ENCODE measurements around the gene C13orf42.

The C13orf42 gene

DNA sequence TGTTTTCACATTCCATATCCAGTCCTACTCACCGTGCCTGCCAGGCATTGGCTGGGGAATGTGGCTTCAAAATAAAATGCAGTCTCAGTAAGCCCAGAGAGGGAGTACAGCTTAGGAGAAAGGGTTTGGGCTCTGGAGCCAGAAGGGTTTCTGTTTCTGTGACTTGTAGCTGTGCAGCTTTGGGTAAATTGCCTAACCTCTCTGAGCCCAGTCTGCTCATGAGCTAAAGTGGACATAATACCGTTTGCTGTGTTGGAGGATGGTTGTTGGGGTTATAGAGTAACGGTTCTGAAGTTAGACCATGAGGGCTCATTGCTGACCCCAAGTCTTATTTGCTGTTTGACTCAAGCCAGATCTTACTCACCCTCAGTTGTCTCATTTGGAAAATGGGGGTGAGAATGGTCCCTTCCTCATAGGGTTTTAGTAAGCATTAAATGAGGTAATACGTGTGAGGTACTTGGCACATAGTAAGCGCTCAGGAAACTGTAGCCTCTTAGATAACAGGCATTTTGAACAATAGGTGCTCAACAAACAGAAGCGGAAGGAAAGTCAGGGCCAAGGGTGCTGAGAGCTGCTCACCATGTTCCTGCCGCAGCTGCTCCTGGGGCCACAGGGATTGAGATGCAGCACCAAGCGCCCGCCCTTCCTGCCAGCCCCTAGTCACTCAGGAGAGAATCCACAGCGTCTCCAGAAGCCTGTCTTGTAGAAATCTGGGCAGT is 45.5 kb downstream of the C13orf42 start:
- no peak for DNase-seq (ENCODE audit: low spot score)

DNA sequence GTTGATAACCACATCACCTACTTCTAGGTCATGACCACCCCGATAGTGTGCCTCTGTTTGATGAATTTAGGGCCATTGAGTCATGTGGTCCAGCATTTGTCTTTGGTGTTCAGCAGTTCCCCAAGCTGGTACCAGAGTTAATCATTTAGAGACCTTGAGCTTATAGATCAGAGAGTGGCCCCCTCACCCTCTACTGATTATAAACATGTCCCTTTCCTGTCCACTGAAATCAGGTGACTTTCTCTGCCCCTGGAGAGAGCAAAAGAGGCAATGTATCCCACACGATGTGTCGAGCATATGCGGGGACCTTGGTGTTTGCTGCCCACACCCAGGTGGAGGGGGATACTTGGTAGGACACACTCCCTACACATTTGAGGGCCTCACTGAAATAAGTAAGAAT is 46.3 kb downstream of the C13orf42 start:
- DNase-seq (ENCODE audit: low spot score) = no peak

DNA sequence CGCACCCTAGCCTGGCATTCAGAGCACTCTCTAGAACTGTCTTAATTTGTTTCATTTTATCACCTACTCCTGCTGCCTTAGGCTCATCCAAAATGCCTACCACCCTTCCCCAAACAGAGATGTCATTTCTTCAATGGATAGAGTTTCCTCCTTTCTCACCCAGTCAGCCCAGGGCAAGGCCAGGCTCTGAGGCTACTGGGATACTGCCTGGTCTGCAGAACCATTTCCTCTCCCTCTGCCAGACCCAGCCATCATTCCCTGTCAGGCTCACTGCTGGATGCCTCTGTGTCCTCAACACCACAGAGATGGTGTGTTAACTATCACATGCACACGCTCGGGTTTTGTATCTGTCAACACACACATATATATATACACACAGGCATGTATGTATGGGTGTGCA is 47.2 kb downstream of the C13orf42 start:
- no peak for DNase-seq (ENCODE audit: low spot score)

DNA sequence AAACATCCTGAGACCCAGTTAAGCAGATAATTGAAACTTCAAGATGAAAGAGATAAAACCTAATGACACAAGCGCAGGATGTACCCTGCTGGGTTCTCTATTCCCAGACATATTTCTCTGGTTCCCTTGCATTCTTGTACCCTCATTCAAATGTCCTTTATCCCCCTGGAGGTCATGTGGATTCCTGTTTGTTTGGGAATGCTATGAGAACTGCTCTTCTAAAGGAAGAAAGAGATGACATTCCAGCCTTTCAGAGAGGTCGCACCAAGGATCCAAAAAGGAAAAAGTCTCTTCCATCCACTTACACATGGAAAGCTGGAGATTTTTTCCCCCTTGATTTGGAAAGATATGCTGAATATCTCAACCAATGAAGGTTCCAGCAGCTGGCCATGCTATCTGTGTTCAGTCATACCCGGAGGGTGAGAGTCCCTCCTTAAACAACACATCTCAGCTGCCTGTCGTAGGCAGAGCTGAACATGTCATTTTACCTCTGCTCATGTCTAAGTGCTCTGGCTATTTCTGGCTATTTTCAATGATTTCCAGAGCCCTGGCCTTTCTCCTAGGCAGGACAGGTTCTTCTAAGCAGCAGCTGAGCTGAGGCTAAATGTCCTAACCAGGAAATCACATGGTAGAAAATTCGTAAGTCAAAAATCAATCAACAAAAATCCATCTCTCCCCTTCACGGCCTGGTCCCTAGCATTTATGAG is 52.5 kb downstream of the C13orf42 start:
- no peak for DNase-seq (ENCODE audit: low spot score)

DNA sequence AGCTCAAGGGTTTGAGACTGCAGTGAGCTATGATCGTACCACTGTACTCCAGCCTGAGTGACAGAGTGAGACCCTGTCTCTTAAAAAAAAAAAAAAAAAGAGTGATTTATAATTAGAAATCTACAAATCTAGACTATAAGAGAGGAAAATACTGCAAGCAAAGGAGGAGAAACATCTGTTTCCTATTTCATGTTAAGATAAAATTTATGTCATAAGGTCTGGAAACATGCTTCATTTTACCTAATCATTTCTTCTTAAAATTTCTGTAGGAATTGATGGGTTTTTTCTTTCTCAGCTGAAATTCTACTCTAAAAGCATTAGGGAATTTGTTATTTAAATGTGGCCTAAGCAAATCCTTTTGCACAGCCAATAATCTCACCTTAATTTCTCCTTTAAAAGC is 53.2 kb downstream of the C13orf42 start:
- DNase-seq (ENCODE audit: low spot score) = no peak

DNA sequence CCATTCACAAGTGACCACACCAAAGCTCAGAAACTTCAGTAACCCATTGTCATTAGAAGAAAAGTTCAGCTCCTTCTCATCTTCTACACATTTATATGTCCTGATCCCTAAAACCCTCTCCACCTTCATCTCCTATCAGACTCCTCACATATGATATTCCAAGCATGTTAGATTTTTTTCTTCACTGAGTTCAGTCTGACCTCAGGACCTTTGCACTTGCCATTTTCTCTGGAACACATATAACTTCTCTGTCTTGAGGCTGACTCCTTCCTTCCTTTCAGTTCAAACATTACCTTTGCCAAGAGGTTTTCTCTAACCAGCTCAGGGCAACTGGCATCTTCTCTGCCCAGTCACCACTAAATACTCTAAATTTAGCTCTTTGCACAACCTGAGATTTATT is 54.1 kb downstream of the C13orf42 start:
- no peak for DNase-seq (ENCODE audit: low spot score)

DNA sequence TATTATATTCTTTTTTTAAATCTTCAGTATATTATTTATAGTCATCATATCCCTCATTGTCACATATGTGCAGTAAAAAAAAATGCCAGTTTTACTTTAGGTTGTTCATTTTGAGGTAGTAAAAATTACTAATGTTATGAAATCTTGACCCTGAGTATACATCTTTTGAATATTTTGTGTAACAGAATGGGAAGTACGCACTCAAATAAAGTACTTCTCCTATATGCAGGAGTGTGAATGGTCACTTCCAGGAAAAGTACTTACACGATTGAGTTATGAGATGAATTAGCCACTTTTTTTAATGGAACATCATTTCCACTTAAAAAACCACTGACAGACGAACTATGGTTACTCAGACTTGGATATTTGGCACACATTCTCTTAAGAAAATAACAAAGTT is 58.5 kb downstream of the C13orf42 start:
- no peak for DNase-seq (ENCODE audit: low spot score)

DNA sequence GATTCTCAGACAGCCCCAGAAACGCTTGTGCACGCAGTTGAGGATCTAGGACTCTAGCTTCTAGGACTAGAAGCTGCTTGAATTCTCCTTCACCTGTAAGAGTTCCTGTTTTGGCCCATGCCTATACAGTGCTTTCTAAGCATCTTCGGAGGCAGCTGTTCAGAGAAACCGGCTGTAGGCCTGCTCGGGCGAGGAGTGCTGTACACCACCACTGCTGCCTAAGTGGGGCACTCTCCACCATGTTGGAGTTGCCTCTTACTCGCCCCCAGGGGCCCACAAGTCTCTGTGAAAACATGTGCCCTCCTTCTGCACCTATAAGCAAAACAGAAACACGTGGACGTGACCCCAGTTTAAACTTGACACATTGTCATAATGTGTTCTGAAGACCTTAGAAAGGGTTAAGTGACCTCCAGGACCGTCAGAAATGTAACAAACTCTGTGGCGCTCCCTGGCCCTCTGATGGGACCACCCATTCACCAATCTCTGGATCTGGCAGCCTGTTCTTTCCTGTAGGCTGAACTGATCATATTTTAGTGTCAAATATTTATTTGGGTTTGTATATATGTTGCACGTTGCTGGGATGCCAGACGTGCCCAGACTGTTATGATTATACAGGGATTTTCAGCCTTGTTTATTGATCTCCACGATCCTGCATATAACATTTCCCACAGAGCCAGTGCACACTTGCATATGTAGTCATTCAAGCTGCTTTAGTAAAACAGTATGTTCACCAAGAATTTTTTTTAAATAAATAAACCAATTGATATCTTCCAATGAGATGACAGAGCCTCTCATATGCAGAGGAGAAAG is 60.8 kb downstream of the C13orf42 start:
- no peak for DNase-seq (ENCODE audit: low spot score)

DNA sequence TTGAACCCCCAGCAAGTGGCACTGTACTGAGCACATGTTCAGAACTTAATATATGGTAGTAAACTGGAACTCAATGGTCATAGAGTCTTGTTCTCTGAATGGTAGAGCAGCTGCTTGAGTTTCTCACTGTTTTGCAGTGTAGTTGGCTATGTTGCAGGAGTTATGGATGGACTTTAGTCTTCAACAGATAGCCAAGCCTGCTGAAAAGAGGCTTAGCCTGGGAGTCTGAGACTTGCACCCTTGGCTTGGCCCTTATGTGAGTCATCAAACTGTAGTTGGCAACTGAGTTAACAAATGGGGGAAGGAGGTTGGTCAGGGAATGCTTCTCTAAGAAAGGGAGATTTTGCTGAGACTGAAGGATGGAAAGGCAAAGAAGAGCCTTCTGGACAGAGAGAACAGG is 62.5 kb downstream of the C13orf42 start:
- DNase-seq (ENCODE audit: low spot score) = no peak

DNA sequence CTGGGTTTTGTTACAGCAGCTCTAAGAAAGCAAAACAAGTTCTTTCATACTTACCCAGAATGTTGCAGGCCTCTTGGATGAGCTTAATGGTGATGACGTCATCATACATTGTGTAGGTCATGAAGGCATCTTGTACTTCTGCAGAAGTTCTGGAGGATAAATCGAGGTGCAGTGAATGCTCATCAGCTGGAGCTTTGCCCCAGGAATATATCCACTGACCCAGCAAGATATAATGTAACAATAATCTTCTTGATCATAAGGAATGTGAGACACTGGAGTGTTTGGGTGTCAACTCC is 63.0 kb downstream of the C13orf42 start:
- no peak for DNase-seq (ENCODE audit: low spot score)

DNA sequence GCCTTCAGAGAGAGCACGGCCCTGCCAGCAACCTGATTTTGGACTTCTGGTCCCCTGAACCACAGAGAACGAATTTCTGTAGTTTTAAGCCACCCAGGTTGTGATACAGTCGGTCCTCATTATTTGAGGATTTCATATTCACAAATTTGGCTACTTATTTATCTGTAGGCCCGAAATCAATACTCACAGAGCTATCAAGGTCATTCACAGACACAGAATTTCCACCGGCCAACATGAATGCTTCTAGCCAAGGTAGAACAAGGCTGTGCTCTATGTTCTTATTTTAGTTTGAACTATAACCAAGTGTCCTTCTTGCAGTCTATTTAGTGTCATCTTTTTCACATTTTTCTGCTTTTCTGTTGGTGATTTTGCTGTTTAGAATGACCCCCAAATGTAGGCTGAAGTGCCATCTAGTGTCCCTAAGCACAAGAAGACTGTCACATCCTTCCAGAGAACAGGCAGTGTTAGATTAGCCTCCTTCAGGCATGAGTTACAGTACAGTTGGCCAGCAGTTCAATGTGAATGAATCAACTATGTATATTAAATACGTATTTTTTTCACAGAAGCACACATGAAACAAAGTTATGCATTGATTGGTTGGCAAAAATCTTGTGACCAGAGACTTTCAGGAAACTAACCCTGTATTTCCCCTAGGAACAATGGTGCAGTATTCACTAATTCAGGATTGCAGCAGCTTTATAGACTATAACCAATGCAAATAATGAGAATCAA is 63.5 kb downstream of the C13orf42 start:
- no peak for DNase-seq (ENCODE audit: low spot score)

DNA sequence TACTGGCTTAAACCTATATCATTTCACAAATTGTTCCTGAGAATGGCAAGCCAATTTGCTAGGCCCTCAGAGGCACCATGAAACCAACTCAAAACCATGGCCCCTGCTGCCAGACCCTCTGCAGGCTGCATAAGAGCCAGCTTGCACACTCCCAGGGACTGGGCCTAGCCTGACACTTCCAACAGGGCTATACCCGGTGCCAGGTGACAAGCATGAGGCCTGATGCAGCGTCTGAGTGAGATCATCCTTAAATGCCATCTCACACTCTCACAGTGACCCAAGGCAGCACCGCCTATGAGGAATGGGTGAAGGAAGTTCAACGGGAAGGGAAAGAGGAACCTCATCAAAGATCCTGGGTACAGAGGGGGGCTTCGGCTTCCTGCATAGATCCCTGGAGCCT is 65.6 kb downstream of the C13orf42 start:
- DNase-seq (ENCODE audit: low spot score) = no peak

DNA sequence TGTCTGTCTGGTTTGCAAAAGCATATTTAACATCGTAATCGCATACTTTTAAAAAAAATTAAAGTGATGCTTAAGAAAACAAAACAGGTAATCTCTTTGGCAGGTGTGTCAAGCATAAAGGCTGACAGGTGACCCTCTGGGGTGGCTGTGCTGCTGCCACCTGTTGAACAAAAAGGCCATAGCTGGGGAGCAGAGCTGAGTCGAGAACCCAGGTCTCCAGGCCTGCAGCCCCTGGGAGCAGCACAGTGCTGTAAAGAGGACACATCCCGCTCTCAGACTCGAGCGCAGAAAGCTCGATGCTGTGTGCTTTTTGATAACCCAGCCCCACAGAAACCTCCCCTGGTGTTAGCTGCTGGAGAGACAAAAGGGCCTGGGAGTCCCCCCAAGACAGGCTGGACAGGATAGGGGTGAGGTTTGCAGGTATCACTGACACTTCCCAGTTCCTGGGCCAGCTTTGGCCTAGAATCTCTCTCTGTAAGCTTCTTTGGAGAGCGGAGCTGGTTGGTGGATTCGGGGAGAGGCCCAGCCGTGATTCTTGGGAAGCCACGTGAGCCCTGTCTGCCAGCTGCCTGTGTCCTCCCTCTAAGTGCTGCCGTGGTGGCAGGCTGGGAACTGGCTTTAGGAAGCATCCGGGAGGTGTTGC is 66.9 kb downstream of the C13orf42 start:
- DNase-seq (ENCODE audit: low spot score) = no peak

DNA sequence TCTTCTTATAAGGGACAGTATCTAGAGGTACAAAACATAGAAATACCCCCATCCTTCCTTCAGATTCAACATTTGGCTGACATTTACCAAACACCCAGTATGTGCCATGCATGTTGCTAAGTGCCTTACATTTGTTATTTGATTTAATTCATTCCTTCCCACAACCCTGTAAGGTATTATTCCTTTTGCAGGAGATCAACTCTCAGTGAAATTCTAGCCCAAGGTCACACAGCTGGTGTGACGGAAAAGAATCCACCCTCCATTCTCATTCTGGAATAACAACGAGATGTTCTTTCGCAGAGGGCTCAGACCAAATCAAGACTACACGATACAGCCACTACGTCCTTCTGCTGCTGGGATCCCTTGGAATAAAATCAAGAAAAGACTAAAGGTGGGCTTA is 67.8 kb downstream of the C13orf42 start:
- no peak for DNase-seq (ENCODE audit: low spot score)

DNA sequence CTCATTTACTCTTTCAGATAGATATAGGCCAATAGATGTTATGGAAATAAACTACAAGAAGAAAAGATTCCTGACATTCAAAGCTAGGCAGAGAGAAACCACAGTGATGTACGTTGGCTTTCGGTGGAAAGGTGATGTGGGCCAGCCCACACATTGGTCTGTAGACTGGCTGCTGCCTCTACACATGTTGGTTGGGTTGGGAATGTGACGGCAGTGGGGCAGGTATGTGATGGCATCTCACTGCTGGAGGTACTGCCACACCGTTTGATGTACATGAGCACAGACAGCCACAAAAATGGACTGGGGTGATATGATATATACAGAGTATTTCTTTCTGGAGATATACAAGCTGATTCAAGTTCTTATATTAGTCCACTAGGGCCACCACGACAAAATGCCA is 69.4 kb downstream of the C13orf42 start:
- DNase-seq (ENCODE audit: low spot score) = no peak

DNA sequence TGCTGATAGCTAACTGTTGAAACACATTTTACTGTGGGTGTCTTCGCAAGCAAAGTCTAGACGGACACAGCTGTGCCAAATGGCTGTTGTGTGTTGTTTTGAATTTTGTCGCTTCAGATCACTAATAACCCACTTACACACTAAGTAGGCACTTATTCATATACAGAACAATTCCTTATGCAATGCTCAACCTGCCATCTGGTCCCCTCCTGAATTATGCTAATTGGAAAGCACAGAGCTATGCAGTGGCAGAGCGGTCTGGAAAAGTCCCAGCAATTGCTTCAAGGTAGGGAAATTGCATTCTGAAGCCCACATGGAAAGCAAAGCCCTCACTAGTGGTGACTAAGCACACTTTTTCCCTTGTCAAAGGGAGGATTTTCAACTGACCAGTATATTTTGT is 69.9 kb downstream of the C13orf42 start:
- DNase-seq (ENCODE audit: low spot score) = no peak

DNA sequence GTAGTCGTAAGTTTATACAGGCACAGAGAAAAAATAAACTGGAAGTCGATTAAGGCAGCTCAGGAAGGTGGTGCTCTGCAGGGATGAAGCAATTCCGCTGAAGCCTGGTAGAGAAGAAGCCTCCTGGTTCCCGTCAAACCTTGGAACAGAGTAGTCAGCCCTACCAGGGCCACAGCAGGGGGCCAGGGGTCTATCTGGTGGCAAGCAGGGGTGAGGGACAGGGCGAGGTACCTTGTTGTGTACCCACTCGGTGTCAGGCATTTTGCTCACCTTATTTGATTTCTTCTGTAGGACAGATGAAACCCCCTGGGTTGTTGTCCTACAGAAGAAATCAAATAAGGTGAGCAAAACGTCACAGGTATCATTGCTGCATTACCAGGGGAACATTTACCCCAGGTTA is 70.6 kb downstream of the C13orf42 start:
- no peak for DNase-seq (ENCODE audit: low spot score)

DNA sequence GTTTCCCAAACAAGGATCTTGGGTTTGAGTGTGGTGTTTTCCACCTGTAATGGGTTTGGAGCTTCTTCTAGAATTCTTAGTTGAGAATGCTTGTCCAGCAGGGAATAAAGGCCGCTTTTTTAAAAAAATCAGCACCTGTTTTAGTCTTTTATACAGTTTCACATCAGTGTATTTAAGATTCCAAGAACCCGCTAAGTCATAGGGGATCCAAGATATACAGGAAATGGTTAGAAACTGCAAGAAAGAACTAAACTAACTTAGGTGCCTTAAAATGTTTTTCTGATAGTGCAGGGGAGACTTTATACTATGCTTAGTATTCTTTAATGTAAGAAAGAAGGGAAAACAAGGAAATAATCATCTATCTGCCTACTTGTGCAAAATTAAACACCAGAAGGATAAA is 74.7 kb downstream of the C13orf42 start:
- DNase-seq (ENCODE audit: low spot score) = no peak

DNA sequence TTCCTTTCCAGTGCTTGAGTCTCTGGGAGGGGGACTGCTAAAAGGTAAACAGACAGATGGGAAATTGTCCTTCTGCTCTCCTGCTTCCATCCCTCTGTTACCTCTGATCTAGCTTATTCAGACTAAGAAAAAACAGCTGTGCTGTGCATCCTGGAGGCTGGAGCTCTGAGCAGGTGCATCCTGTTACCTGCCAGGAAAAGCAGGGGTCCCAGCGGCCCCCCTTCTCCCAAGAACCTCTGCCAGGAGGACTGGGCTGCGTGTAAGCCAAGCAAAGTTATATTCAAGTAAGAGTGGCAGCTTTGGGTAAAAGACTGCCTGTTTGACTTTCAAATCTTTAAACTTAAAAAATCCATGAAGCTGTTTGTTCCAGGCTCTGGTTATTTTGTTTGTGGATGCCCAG is 75.1 kb downstream of the C13orf42 start:
- DNase-seq (ENCODE audit: low spot score) = no peak

DNA sequence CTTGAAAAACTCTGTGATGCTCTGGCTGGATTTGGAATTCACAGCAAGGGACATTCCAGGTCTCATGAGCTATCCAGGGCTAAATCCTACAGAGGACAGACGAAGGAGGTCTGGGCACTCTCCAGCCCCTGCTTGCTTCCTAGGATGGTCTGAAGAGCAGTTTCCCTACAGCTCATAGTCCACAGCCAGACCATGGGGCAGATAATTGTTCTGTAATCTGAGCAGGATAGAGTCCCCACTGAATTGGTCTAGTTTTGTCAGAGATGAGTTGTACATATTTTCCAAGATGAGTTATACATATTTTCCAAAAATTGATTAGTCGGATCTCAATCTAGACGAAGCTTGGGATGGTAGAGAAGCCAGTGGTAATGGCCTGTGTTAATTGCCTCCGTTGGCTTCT is 75.6 kb downstream of the C13orf42 start:
- DNase-seq (ENCODE audit: low spot score) = no peak

DNA sequence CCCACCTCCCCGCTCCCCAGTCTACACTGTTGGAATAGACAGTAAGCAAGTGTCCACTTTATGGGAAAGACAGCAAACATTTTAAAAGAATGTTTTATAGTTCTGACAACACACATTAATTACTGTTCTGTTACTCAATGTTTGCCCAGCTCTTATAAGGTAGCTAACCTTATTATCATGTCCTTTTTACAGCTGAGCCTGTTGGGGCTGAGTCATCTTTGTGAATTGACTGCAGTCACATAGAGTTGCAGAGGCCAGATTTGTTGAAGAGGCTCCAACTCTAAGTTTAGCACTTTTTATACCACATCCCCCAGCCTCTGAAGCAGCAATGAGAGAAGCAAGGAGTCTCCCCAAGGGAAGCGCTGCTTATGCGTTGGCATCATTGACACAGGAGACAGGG is 76.2 kb downstream of the C13orf42 start:
- no peak for DNase-seq (ENCODE audit: low spot score)
